Omental fat pad (tissue), 4 donors: ENCODE data around the gene KIRREL3. TPM values are rescaled to one million over a fixed set of nuclear protein-coding genes. Genes with fewer than 3 reads are reported as not detected.

Experiments
- ATAC-seq: fragments of 150-250 bp; one replicate; pipeline ENCODE4 v1.9.1; 2016; ENCODE audit warnings: mild to moderate bottlenecking, moderate library complexity; ENCODE audit not compliant: low FRiP score
- DNase-seq: peaks from one replicate; pipeline ENCODE4 v3.0.0-alpha.2; 2019; ENCODE audit warnings: low spot score
- total RNA-seq, 4 donors: library from RNA; depleted of rRNA; stranded (reverse); fragments of >200 nt; gene quantifications; one replicate each; pipeline ENCODE4 v1.1.0, GENCODE V29; 2016
- TF ChIP-seq, protein P1 (sequence below), 3 donors: fragments of 450-650 bp; IDR thresholded peaks; one replicate each; pipeline ENCODE4 v1.5.1; 2016 to 2017; ENCODE audit warnings: antibody characterized with exemption in 3 of 3, mild to moderate bottlenecking in 3 of 3, moderate library complexity in 2 of 3

Gene KIRREL3
- total RNA-seq, 4 donors from 2014 or later, result 0.09 to 0.60 TPM; not detected in 2

DNA sequence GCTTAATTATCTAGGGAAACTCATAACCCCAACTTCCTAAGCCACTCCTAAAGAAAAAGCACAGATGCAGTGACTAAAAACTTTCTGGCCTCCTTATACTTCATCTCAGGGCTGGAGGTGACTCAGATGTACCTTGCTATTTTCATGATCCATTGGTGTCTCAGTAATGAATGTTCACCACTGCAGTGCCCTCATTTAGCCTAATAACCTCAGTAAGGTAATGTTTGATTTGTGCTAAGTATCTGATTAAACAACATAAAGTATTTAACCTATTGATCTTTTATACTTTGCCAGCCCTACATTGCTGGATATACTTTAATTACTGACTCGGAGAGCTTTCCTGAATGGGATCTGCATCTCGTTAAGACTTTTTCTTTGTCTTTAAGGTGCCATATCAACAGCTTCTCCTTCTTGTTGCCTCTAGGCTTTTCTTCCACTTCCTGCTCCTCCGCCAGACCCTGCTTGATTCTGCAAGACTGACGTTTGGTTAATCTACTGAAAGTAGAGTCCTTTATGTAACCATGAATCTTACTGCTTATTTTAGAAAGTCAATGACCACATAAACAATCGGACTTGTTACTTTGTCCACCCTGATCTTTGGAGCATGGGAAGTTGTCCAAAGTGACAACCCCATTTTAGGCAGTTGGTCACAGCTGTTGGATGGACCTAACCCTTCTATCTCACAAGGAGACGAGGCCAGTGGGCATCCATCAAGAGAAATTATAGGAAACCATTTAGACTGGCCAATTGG lies 342.1 kb downstream of the KIRREL3 start:
- no peak for DNase-seq
- TF ChIP-seq, protein P1, sequence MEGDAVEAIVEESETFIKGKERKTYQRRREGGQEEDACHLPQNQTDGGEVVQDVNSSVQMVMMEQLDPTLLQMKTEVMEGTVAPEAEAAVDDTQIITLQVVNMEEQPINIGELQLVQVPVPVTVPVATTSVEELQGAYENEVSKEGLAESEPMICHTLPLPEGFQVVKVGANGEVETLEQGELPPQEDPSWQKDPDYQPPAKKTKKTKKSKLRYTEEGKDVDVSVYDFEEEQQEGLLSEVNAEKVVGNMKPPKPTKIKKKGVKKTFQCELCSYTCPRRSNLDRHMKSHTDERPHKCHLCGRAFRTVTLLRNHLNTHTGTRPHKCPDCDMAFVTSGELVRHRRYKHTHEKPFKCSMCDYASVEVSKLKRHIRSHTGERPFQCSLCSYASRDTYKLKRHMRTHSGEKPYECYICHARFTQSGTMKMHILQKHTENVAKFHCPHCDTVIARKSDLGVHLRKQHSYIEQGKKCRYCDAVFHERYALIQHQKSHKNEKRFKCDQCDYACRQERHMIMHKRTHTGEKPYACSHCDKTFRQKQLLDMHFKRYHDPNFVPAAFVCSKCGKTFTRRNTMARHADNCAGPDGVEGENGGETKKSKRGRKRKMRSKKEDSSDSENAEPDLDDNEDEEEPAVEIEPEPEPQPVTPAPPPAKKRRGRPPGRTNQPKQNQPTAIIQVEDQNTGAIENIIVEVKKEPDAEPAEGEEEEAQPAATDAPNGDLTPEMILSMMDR (IDR thresholded peaks at IDR 0.05), result no peak
- no peak for ATAC-seq

- TF ChIP-seq, protein P1 (IDR thresholded peaks at IDR 0.05), result no peak
- DNase-seq (no peak), ATAC-seq (peak; percentile 33)
Measured at GRCh38 chr11:126655807-126656128, 344.8 kb downstream of the KIRREL3 start.

DNA sequence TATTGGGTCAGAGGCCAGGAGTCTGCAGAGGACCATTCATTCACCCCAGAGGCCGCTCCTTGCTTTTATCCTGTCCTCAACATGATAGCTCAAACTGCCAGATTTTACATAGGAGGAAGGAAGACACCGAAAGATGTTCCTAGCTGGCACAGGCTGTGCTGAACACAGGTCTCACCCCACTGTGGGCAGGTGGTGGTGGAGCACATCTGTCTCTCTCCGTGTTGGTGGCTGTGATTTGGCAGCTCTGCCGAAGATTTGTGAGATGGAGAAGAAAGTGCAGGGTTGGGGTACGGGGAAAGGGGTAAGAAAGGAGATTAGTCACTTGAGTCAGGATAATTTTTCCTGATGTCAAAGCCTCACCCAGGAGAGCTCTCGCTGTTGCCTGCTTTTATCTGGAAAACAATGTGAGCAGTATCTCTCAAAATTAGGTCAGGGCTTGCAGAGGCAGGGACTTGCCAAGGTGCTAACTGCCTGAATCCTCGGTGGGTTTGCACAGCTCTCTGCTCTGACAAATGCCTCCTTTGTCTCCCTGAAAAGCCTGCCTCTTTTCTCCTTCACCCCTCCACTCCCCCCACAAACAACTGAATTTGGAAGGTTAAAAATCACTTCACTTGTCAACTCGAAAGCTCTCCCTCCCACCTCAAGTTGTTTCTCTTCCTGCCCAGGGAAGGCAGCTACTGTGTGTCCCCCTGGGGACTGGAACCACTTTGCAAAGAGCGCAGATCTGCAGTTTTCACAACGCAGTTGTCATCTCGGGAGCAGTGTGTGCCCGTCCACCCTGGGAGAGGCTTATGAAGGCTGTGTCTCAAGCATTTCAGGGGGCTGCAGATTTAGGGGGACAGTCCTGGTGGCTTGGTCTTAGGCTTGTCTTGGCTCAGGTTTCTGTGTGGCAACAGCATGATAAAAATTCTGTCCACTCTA lies 345.4 kb downstream of the KIRREL3 start:
- ATAC-seq, result no peak
- DNase-seq, result no peak
- TF ChIP-seq, protein P1 (IDR thresholded peaks at IDR 0.05), result no peak

- ATAC-seq (no peak), DNase-seq (no peak)
- TF ChIP-seq, protein P1 (IDR thresholded peaks at IDR 0.05), result no peak
Measured at GRCh38 chr11:126653040-126653439, 347.5 kb downstream of the KIRREL3 start.

GRCh38 chr11:126647735-126648134 lies 352.8 kb downstream of the KIRREL3 start:
- TF ChIP-seq, protein P1 (IDR thresholded peaks at IDR 0.05), result no peak
- no peak for DNase-seq
- peak; percentile 68 for ATAC-seq

GRCh38 chr11:126646701-126647557 lies 353.6 kb downstream of the KIRREL3 start:
- DNase-seq, result no peak
- TF ChIP-seq, protein P1 (IDR thresholded peaks at IDR 0.05), result no peak
- ATAC-seq, result no peak
